Astrocyte (in vitro differentiated cells and primary cell): Measurements from ENCODE around the gene OR13C2. TPM values are rescaled to one million over a fixed set of nuclear protein-coding genes. Genes with fewer than 3 reads are reported as not detected.

Experiments
- DNase-seq: peaks from one replicate; pipeline ENCODE4 v3.0.0-alpha.2; 2010; ENCODE audit warnings: low read depth
- FAIRE-seq: peaks from 2 replicates; lab custom pipeline; 2011; peaks lifted over from hg19 to GRCh38; lab: Jason Lieb, UNC
- H2AFZ ChIP-seq: 2 replicates; pipeline ENCODE4 v1.6.0; 2012; ENCODE audit warnings: low read depth, low read length, inconsistent platforms
- H3K27ac ChIP-seq: 2 replicates; pipeline ENCODE4 v1.5.1; 2011; ENCODE audit warnings: low read depth, low read length, inconsistent platforms
- H3K27me3 ChIP-seq: 2 replicates; pipeline ENCODE4 v1.6.0; 2011; ENCODE audit warnings: low read length, inconsistent platforms; ENCODE audit not compliant: insufficient read depth
- H3K36me3 ChIP-seq: 2 replicates; pipeline ENCODE4 v1.5.1; 2011; ENCODE audit warnings: low read length, inconsistent platforms; ENCODE audit not compliant: insufficient read depth
- H3K4me1 ChIP-seq: 2 replicates; pipeline ENCODE4 v1.5.1; 2011; ENCODE audit warnings: low read length, inconsistent platforms; ENCODE audit not compliant: insufficient read depth
- H3K4me2 ChIP-seq: 2 replicates; pipeline ENCODE4 v1.6.0; 2012; ENCODE audit warnings: low read length, inconsistent platforms
- H3K4me3 ChIP-seq: 2 replicates; pipeline ENCODE4 v1.5.1; 2011; ENCODE audit warnings: low read depth, mild to moderate bottlenecking, low read length, inconsistent platforms; ENCODE audit not compliant: insufficient read depth
- H3K79me2 ChIP-seq: 2 replicates; pipeline ENCODE4 v1.6.0; 2012; ENCODE audit warnings: mild to moderate bottlenecking, low read length, inconsistent platforms; ENCODE audit not compliant: insufficient read depth
- H3K9ac ChIP-seq: 2 replicates; pipeline ENCODE4 v1.6.0; 2012; ENCODE audit warnings: mild to moderate bottlenecking, low read length, inconsistent platforms
- H3K9me3 ChIP-seq: 2 replicates; pipeline ENCODE4 v1.5.1; 2012; ENCODE audit warnings: low read depth, mild to moderate bottlenecking, low read length, inconsistent platforms; ENCODE audit not compliant: insufficient read depth
- H4K20me1 ChIP-seq: 2 replicates; pipeline ENCODE4 v1.6.0; 2012; ENCODE audit warnings: low read length, inconsistent platforms; ENCODE audit not compliant: insufficient read depth
- H3K27ac Mint-ChIP-seq: one replicate; pipeline ENCODE4 v1.8.0; 2021; ENCODE audit warnings: mild to moderate bottlenecking, mixed read lengths; ENCODE audit not compliant: unreplicated experiment
- H3K27me3 Mint-ChIP-seq: one replicate; pipeline ENCODE4 v1.8.0; 2021; ENCODE audit warnings: low read depth, mixed read lengths; ENCODE audit not compliant: unreplicated experiment
- H3K36me3 Mint-ChIP-seq: one replicate; pipeline ENCODE4 v1.8.0; 2021; ENCODE audit warnings: low read depth, mixed read lengths; ENCODE audit not compliant: unreplicated experiment
- H3K4me1 Mint-ChIP-seq: one replicate; pipeline ENCODE4 v1.8.0; 2021; ENCODE audit warnings: low read depth, mixed read lengths; ENCODE audit not compliant: unreplicated experiment
- H3K4me3 Mint-ChIP-seq: one replicate; pipeline ENCODE4 v1.8.0; 2021; ENCODE audit warnings: mild to moderate bottlenecking, moderate library complexity, mixed read lengths; ENCODE audit not compliant: unreplicated experiment
- H3K9me3 Mint-ChIP-seq: one replicate; pipeline ENCODE4 v1.8.0; 2021; ENCODE audit warnings: mild to moderate bottlenecking, mixed read lengths; ENCODE audit not compliant: unreplicated experiment
- EZH2 ChIP-seq: IDR thresholded peaks from 2 replicates; pipeline ENCODE4 v1.6.1; 2012; ENCODE audit warnings: mild to moderate bottlenecking, low read length, inconsistent platforms; ENCODE audit not compliant: insufficient read depth
- total RNA-seq: library from RNA; stranded (reverse); gene quantifications from 2 replicates; pipeline ENCODE4 v1.2.1, GENCODE V29; 2021
- TF ChIP-seq, protein P1 (sequence below): IDR thresholded peaks from 2 replicates; pipeline ENCODE4 v1.5.1; 2011; ENCODE audit warnings: low read depth, mild to moderate bottlenecking, inconsistent platforms, low read length, moderate library complexity; ENCODE audit not compliant: insufficient read depth

Gene OR13C2
- total RNA-seq, 1 donor from 2014 or later = not detected

- no peak overlapping the region for H2AFZ ChIP-seq
- no peaks in the 10 kb centered on the region for H3K4me1 ChIP-seq
- no peak overlapping the region for H3K4me3 Mint-ChIP-seq
- H3K9me3 Mint-ChIP-seq = peaks cover 4% of the 10 kb centered on the region
- H3K27me3 Mint-ChIP-seq = no peaks in the 10 kb centered on the region
- no peaks in the 10 kb centered on the region for H3K9me3 ChIP-seq
- DNase-seq (no peak), FAIRE-seq (no peak)
- H3K4me1 Mint-ChIP-seq = peaks cover 20% of the 10 kb centered on the region
- no peaks in the 10 kb centered on the region for H4K20me1 ChIP-seq
- H3K27ac Mint-ChIP-seq = no peak overlapping the region
- no peaks in the 10 kb centered on the region for H3K27me3 ChIP-seq
- no peaks in the 10 kb centered on the region for H3K36me3 ChIP-seq
- H3K4me2 ChIP-seq = no peak overlapping the region
- no peak overlapping the region for H3K9ac ChIP-seq
- H3K36me3 Mint-ChIP-seq = no peaks in the 10 kb centered on the region
- no peak for TF ChIP-seq EZH2
- TF ChIP-seq, protein P1, sequence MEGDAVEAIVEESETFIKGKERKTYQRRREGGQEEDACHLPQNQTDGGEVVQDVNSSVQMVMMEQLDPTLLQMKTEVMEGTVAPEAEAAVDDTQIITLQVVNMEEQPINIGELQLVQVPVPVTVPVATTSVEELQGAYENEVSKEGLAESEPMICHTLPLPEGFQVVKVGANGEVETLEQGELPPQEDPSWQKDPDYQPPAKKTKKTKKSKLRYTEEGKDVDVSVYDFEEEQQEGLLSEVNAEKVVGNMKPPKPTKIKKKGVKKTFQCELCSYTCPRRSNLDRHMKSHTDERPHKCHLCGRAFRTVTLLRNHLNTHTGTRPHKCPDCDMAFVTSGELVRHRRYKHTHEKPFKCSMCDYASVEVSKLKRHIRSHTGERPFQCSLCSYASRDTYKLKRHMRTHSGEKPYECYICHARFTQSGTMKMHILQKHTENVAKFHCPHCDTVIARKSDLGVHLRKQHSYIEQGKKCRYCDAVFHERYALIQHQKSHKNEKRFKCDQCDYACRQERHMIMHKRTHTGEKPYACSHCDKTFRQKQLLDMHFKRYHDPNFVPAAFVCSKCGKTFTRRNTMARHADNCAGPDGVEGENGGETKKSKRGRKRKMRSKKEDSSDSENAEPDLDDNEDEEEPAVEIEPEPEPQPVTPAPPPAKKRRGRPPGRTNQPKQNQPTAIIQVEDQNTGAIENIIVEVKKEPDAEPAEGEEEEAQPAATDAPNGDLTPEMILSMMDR = no peak
- H3K4me3 ChIP-seq = no peak overlapping the region
- H3K79me2 ChIP-seq = no peaks in the 10 kb centered on the region
- no peak overlapping the region for H3K27ac ChIP-seq
These were observed 48.4 kb downstream of the OR13C2 start for GRCh38 chr9:104556830-104557634.

DNA sequence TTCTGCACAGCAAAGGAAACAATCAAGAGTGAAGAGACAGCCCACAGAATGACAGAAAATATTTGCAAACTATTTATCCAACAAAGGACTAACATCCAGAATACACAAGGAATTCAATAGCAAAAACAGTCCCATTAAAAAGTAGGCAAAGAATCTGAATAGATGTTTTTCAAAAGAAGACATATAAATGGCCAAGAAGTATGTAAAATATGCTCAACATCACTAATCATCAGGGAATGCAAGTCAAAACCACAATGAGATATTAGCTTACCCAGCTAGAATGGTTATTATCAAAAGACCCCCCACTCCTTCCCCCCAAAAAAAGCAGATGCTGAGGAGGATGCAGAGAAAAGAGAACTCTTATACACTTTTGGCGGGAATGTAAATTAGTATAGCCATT is 49.9 kb downstream of the OR13C2 start:
- Histone ChIP-seq H3K4me3 (no peak overlapping the region), H3K27me3 (no peaks in the 10 kb centered on the region), H3K9ac (no peak overlapping the region), H3K27ac (no peak overlapping the region), H3K9me3 (no peaks in the 10 kb centered on the region), H4K20me1 (no peaks in the 10 kb centered on the region), H3K4me1 (no peaks in the 10 kb centered on the region), H2AFZ (no peak overlapping the region), H3K36me3 (no peaks in the 10 kb centered on the region), H3K79me2 (no peaks in the 10 kb centered on the region), H3K4me2 (no peak overlapping the region)
- H3K36me3 Mint-ChIP-seq = no peaks in the 10 kb centered on the region
- TF ChIP-seq, protein P1 = no peak
- no peak for TF ChIP-seq EZH2
- peaks cover 4% of the 10 kb centered on the region for H3K9me3 Mint-ChIP-seq
- H3K27me3 Mint-ChIP-seq = no peaks in the 10 kb centered on the region
- DNase-seq (no peak), FAIRE-seq (no peak)
- H3K27ac Mint-ChIP-seq = no peak overlapping the region
- H3K4me1 Mint-ChIP-seq = peaks cover 20% of the 10 kb centered on the region
- H3K4me3 Mint-ChIP-seq = no peak overlapping the region

Other genes starting within 250 kb of the OR13C2 start
- gene OR13F1, start 101.4 kb downstream of the OR13C2 start, total RNA-seq = not detected in 2 replicates
- not detected in 2 replicates for gene OR13C4, start 78.4 kb downstream of the OR13C2 start, total RNA-seq
- not detected in 2 replicates for gene OR13C3, start 68.8 kb downstream of the OR13C2 start, total RNA-seq
- not detected in 2 replicates for gene OR13C8, start 36.5 kb downstream of the OR13C2 start, total RNA-seq
- gene OR13C5, start 6.2 kb downstream of the OR13C2 start, total RNA-seq = not detected in 2 replicates
- not detected in 2 replicates for gene OR13C9, start 12.6 kb upstream of the OR13C2 start, total RNA-seq
- not detected in 2 replicates for gene OR13D1, start 88.9 kb upstream of the OR13C2 start, total RNA-seq
- 25.9 and 28.2 TPM in 2 replicates for gene NIPSNAP3A, start 142.1 kb upstream of the OR13C2 start, total RNA-seq
- 0.23 and 0.91 TPM in 2 replicates for gene NIPSNAP3B, start 158.5 kb upstream of the OR13C2 start, total RNA-seq